GM12891 (cell line): Measurements from ENCODE around the gene TMOD1.

ENCODE experiments used
- POLR2A ChIP-seq: IDR thresholded peaks from 2 replicates; pipeline ENCODE4 v1.6.1; 2011; ENCODE audit warnings: low read depth, low read length, control low read depth
- TAF1 ChIP-seq: IDR thresholded peaks from 2 replicates; pipeline ENCODE4 v1.6.1; 2011; ENCODE audit warnings: low read depth, low read length, control low read depth

DNA sequence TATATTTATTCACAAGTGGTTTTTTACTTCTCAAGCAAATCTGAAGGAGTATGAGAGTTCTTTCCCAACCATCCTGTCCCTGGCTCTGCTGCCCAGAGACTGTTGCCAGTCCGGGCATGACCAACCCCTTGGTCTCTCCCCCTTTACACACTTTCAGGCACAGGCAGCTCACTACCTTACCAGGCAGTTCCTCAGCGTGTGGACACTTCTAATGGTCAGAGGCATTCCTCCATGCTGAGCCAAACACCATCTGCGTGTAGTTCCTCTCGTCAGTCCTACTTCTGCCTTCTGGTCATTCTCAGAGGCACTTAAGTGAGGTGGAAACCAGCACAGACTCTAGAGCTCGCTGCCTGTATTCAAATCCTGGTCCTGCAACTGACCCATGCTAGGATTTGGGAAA lies 75.6 kb downstream of the TMOD1 start:
- TF ChIP-seq TAF1 (no peak), POLR2A (no peak)
